Measurements from ENCODE around the gene TNRC6B.
"Not testable (repeated sequence)": the region's sequence is repeated elsewhere in the genome, so short reads cannot be mapped to it uniquely, and the experiment has no call there.

TNRC6B gene

DNA sequence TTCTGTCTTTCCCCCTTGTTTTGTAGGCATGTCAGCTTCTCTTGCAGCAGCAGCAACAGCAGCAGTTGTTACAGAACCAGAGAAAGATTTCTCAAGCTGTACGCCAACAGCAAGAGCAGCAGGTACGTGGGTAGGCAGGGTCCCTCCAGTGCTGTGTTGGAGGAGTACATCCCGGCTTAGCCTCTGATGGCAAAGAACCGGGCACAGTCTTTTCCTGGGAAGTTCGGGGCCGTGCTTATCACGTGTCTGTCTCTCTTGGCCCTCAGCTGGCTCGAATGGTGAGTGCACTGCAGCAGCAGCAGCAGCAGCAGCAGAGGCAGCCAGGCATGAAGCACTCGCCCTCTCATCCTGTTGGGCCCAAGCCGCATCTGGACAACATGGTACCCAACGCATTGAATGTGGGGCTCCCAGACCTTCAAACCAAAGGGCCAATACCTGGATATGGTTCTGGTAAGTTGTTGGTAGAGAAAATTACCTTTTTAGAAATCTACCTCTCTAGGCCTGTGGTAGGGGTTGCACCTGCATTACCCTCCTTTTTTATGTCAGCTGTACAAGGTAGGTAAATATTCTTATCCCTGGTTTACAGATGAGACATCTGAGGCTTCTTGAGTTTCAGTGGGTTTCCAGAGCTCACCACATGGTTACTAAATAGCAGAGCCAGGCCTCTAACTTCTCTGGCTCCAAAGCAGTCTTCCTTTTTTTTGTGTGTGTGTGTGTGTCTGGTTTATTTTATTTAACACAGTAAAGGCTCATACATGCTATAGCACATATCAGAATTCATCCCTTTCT lies 123.4 kb downstream of the TNRC6B start:
- DNase-seq: no peak

DNA sequence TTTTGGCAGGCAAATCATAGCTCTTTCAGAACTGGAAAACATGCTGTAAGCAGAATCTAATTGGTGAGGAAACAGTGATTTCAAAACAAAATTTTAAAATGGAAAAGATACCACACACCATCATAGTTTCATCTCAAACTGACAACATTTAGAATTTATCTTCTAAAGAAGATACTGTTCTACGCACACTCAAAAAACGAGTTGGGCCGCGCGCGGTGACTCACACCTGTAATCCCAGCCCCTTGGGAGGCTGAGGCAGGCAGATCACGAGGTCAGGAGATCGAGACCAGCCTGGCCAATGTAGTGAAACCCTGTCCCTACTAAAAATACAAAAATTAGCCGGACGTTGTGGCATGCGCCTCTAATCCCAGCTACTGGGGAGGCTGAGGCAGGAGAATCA lies 124.4 kb downstream of the TNRC6B start:
- no peak for DNase-seq

DNA sequence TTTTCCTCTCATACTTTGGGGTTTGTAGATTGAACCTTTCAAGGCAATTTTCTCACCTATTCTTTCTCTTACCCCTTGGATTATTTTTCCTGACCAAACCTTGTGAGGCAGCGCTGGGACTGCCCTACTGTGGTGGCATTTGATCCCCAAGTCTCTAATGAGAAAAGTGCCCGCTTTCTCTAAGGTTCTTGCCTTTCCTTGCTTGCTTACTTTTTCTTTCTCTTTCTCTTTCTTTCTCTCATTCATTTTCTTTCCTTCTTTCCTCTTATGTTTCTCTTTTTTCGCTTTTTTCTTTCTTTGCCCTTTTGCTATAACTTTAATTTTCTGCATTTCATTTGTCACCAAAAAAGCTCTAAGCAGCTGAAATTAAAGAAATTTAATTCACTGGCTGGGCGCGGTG lies 127.9 kb downstream of the TNRC6B start:
- DNase-seq: no peak

DNA sequence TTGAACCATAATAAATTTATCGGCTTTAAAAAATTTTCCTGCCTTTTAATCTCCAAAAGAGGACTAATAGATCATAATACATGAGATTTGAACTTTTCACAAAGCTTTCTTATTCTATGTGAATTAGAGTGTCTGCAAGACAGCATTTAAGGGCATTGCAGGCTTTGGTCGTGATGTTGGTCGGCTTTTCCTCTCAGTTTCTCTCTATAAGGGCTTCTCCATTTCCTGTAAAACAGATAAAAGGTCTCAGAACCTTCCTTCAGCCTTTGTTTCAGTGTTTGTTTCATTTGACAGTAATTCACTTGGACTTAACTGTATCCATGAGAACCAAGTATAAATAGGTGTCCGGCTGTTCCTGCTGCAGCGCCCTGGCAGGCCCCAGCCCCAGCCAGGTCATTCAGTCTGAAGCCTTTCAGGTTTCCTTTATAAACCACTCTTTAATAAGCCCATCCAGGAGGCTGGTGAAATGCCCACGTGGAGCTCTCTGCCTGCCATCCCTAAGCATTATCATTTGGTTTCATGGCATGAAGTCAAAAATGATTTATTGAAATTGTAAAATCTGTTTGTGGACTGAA lies 131.4 kb downstream of the TNRC6B start:
- DNase-seq: no peak

DNA sequence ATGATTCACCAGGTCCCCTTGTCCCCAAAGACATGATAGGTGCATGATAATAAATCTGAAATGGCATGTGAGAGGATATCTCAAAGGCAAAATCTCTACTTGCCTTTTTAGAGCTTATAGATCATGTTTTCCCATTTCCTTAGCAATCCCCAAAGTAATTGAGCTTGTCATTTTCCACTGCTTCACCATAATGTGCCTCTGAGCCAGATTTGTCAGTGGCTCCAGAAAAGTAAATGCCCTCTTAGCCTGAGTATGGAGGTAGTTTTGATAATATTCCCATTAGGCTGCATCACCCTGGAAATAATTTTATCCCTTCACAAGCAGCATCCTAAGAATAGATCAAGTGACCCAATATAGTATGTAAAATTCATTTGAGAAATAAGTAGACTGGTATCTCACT lies 131.9 kb downstream of the TNRC6B start:
- DNase-seq: no peak

DNA sequence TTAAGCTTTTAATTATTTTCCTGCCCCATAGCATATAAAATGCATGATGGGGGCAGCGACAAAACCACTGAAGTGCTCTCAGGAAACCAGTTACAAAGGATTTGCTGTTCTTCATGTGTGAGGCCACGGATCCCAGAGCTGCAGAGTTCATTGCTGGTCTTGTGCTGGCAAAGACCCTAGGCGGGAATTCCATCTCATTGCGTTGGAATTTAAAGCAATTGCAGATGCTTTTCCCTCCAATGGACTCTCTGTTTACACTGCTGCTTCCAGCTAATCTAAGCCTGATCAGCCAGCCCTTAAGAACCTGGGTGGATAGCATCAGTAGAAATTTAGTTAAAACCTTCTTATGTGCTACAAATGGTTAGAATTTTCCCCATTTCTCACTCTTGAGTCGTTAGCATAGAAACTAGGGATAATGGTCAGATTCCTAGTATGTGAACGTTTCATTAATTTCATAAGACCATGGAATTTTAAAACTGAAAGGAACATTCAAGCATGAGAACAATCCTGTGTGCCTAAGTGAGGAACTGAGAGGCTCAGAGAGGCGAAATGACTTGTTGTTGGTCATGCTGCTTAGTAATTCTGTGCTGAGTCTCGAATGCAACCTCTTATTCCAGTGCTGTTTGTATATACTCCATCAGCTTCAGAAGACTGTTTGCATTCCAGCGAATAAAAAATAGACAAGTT lies 132.5 kb downstream of the TNRC6B start:
- DNase-seq: no peak

DNA sequence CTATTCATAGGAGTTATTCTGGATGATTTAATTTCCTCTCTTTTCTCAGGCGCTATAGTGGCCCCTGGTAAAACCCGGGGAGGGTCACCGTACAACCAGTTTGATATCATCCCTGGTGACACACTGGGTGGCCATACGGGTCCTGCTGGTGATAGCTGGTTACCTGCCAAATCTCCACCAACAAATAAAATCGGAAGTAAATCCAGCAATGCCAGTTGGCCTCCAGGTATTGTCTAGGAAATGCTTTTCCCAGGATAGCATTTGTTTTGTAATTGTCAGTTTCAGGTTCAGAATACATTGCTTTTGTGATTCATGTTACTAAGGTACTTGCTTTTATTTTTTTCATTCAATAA lies 133.0 kb downstream of the TNRC6B start:
- DNase-seq: no peak

DNA sequence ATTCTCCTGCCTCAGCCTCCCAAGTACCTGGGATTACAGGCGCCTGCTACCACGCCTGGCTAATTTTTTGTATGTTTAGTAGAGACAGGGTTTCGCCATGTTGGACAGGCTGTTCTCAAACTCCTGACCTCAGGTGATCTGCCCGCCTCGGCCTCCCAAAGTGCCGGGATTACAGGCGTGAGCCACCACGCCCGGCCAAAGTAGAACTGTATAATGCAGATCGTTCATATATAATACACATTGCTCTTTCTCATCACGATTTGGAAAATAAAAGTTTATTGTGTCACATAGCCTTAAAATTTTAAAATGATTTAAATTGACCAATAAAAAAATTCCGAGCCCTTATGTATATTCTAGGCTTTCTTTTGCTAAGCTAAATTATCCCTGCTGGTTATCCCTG lies 133.9 kb downstream of the TNRC6B start:
- DNase-seq: not testable (repeated sequence)

DNA sequence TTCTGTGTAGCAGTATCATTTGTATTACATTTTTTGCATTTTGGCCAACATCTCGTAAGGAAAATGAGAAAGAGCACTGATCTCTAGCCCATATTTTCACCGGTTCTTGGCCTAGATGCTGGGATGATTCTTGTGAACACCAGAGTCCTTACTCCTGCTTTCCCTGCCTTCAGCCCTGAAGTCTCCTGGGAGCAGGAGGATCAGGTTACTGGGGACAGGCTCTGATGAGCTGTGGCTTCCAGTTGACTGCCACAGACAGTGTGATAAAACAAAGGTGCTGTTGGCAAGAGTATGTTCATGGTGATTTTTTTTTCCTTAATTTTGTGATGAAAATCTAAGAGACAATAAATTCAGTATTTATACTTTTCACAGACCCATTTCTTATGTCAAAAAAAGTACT lies 134.3 kb downstream of the TNRC6B start:
- DNase-seq: no peak

DNA sequence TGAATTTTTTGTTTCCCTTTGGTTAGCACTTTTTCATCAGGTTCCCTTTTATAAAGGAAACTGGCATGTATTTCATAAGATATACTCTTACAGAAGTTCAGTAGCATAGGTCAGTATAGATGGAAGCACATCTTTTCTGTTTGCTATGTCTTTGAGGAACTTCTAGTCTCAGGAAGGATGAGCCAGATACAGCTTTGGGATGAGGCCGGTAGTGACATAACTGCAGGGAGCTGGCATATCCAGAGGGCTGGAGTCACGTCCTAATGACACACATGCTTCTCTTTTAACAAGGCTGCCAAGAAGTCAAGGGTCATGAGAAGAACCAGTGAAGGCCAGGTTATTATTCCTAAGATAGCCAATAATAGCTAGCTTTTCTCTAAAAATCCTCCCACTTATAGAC lies 135.3 kb downstream of the TNRC6B start:
- DNase-seq: no peak

DNA sequence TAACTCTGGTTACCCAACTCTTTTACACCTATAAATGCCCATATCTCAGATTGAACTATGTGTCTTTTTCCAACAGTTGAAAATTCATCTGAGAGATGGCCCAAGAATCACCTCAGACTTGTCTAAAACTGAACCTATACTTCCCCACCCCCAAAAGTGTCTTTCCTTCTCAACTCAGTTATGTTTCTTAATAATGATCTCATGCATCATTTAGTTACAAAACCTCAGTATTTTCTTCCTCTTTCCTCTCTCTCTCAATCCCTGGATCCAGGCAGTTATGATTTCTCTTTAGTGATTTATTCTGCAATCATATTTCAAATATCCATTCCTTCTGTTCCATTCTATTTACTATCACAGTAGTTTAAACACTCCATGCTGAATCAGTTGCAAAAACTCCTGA lies 136.3 kb downstream of the TNRC6B start:
- no peak for DNase-seq

DNA sequence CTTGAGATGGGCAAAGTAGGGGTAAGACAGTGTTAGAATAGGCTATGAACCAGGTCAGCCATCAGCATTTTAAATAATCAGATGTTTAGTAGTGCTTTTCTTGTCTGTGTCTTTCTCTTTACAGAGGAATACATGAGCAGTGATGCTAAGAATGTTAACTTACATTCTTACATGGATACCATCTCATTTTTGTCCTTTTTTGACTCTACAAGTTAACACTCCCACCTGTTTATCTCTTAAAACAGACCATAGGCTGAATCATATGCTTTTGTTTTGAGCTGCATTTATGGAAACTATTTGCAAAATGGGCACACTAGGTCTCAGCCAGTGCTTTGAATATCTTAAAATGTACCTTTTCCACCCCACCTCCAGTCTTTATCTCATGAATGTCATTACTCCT lies 143.0 kb downstream of the TNRC6B start:
- no peak for DNase-seq

DNA sequence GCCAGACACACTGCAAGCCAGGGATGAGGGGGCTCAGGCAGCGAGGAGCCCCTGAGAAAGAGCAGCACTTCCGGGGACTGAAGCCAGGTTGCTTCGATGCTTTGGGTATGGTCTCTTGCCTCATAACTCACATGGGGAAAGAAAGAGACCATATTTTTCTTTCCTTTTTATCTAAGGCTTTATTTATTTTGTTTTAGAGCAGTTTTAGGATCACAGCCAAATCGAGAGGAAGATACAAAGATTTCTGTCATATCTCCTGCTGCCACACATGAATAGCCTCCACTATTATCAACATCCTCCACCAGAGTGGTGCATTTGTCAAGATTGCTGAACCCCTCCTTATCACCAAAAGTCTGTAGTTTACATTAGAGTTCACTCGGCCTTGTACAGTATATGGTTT lies 144.3 kb downstream of the TNRC6B start:
- DNase-seq: no peak

DNA sequence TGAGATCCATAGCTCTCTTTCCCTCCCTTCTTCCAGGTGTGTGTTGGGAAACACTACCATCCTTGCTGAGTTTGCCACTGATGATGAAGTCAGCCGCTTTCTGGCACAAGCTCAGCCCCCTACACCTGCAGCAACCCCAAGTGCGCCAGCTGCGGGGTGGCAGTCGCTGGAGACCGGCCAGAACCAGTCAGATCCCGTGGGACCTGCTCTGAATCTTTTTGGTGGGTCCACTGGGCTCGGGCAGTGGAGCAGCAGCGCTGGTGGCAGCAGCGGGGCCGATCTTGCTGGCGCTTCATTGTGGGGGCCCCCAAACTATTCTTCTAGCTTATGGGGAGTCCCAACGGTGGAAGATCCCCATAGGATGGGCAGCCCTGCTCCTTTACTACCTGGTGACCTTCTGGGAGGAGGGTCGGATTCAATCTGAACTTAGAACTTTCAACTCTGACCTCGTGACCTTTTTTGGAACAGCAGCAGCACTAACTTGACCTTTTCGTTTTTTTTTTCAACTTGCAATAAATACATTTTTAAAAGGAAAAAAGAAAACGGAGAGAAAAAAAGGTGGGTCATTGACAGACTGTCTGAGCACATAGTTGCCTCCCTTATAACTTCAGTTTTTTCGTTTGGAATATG lies 145.2 kb downstream of the TNRC6B start:
- no peak for DNase-seq

DNA sequence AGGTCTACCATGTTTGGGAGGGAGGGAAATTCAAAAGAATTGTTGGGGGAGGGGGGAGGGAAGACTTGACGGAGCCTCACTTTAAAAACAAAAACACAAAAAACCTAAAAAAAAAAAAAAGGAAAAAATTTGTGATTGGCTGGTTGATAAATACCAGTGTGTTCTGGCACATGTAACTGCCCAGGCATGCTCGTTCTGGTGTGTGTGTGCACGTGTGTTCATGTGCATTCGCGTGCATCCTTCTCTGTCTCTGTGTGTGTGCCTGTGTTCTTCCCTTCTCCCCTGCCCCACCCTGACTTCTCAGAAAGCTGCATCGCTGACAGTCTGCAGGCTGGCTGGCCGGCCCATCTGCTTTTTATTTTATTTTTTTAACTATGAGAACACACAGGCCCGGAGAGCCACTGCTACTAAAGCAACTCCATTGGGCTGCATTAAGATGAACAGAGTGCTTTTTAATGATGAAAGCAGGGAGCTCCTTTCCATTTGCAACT lies 146.0 kb downstream of the TNRC6B start:
- DNase-seq: no peak

DNA sequence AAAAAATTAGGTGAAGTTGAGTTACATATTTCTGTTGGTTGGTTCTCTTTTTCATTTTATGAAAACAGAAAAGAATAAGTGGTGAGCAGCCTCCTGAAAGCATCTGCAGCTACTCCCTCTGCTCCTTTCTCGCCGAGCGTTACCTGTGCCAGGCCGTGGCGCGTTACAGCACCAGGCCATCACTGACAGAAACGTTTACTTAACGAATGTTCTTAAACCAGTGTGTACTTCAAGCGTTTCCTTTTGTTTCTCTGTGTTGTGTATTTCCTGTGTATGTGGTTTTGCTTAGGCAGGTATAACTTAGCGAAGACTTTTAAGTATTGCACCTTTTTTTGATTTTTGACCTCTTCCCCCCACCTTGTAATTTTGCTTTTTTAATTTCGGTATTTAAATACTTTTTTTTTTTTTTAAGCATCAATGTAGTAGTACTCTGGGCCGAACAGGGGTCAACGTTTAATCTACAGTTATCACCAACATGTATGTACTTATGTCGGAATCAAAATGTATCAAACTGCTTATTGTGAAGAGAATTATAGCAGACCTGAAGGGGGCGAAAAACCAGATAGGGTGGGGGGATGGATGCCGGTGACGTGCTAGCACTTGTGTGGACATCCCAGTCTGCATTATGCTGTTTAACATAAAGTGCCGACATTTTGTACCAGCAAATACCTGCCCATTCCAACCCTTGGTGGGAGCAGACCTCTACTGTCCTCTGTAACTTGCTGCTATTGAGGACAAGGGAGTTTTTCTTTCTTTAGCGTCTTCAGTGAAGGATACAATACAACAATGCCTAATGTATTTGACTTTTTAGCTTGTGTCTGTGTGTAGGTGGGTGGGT lies 147.0 kb downstream of the TNRC6B start:
- peak; percentile 32 for DNase-seq

DNA sequence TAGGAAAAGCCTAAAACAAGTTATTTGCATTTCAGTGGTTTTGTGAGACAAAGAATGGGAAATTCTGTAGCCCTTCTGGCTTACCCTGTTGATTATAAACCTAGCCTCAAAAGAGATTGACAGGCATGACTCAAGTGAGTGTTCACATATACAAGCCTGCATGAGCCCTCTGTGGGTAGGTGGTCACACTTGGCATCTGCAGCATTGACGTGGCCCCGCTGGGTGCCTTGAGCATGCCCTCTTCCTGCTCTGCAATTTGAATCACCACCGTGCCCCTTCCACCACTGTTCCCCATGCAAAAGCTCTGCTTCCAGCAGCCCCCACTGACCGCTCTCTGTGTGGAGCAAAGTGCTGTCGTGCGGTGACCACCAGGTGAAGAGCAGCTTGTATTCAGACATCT lies 147.6 kb downstream of the TNRC6B start:
- DNase-seq: peak; percentile 70

DNA sequence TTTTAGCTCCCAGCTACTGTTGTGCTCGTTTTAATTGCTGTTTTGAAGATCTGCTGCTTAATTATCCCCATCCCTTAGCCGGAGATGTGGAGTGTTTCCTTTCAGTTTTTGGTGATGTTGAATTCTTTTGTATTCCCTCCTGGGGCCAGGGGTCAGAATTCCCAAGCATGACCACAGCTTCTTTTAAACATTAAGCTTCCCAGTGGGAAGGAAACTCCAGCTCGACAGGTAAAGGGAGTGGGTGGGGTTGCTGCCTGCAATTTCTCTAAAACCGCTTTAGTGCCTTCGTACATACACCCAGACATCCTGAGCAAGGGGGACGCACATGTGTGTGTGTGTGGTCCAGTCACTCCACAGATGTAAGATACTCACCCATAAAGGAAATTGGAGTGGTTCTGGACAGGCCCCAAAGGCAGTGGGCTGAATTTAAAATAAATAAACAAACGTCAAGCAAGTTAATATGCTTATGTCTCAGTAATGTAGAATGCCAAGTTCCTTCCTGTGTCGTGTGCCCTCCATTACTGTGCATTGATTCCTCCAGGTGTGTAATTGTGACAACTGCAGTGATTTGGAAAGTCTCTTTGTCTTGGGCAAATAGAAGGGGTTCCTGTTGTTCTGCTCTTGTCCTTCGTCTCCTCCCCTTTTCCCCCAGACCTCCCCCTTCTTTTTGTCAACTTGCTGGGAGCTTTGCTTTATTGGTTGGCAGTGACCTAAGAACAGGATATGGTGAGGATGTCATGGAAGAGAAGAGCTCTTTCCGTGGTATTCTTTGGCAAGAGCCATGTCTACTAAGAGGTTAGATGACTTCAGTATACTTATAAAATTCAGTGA lies 149.4 kb downstream of the TNRC6B start:
- no peak for DNase-seq

DNA sequence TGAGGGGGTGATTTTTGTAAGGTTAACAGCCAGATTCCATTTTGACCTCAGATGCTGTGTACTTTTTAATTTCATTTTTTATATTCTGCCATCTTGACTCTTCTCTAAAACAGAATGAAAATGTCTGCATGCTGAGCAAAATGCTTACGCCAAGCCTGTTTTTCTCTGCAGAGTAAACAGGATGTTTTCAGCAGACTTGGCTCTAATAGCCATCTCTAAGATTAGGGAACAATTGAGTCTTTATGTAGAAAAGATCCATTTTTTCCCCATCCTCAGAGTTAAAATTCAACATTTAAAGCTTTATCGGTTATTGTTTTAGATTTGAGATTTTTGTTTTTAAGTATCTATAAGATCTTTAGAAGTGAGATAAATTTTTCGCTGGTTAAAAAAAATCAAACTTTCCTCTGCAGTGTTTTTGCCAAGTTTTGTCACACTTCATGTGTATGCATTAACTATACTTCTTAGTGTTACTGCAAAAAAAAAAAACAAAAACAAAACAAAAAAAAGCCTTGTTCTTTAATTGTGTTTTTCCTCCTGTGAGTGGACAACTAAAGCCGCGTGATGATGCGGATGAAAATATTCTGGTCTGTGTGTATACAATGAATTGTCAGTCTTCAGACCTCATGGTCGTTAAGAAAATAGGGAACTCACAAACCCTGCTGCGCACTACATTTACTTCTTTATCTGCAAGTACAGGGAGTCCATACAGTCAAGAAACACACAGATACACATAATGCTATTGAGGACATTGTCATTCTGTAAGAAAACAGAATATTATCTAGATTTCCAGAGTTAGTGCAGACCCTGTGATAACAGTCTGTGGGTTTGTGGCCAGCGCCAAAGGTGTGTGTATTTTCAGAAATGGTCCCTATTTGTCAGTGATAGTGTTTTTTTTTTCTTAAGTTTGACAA lies 151.1 kb downstream of the TNRC6B start:
- DNase-seq: no peak

DNA sequence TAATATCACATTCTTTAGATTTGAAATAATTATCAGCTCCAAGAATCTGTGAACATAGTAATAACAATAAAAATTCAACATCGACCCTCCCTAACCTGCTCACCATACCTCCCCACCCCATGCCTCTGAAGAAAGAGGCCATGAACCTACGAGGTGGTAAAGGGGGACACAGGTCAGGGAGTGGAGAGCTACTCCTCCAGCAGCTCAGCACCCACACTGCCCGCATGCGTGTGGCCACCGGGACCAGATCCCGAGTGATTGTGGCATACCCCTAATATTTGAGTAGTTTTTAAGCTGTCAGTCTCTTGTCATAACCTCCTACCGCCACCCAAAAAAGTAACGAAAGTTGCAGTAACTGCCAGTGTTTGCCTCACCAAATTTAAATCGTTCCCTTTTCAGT lies 151.7 kb downstream of the TNRC6B start:
- DNase-seq: no peak

DNA sequence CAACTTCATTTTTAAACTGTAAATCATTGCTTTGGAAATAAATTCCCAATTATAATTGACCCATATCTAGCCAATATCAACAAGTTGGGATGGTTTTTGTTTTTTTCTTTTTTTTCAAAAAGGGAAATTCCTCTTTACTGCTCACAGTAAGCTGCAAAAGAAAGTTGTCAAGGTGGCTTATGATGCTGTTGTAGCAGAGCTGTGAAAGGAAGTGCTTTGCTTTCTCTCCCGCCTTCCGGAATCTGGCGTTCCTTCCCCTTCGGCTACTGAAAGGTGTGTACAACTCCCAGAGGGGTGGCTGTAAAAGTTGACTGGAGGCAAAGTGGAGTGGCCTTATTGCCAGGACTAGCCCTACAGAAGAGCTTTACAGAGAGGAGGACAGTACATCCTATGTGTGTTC lies 152.4 kb downstream of the TNRC6B start:
- no peak for DNase-seq
